ENCODE results near the gene IL19.

DNA sequence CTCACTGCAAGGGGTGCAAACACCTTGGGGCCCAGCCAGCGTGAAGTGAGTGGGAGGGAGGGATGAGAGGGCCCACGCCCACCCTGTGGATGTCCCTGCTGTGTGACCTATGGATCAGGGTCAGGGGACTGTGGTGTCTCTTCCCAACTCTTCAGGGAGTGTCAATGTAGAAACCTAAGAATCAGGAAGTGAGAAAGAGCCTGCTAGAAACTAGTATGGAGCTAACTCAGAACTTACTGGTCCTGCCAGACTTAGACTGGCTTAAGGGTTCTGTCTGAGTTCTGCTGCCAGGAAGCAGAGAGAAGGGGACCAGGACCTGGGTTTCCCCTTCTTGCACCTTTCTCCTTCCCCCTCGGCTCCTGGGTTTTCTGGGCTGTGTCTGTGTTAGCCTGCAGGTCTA lies 3.5 kb downstream of the IL19 start:
- TF ChIP-seq ELF4 (CRISPR knock-in tag; IDR thresholded peaks at IDR 0.05; ENCODE audit: borderline replicate concordance) (no peak), SP2 (CRISPR knock-in tag; IDR thresholded peaks at IDR 0.05) (no peak), CTCF (CRISPR knock-in tag; IDR thresholded peaks at IDR 0.05) (no peak), TBL1XR1 (IDR thresholded peaks at IDR 0.05; ENCODE audit: borderline replicate concordance, low read length, partially characterized antibody) (no peak), ZNF292 (CRISPR knock-in tag; IDR thresholded peaks at IDR 0.05; ENCODE audit: borderline replicate concordance, low read depth) (no peak), SMC3 (IDR thresholded peaks at IDR 0.05; ENCODE audit: low read length) (no peak), ZBTB42 (CRISPR knock-in tag; IDR thresholded peaks at IDR 0.05) (no peak), MLX (CRISPR knock-in tag; IDR thresholded peaks at IDR 0.05) (no peak), ADNP (CRISPR knock-in tag; IDR thresholded peaks at IDR 0.05) (no peak), SPEN (CRISPR knock-in tag; IDR thresholded peaks at IDR 0.05; ENCODE audit: low read depth) (no peak), ZBTB7A (CRISPR knock-in tag; IDR thresholded peaks at IDR 0.05) (no peak), ZNF24 (IDR thresholded peaks at IDR 0.05) (no peak)
- TF ChIP-seq, protein P1, sequence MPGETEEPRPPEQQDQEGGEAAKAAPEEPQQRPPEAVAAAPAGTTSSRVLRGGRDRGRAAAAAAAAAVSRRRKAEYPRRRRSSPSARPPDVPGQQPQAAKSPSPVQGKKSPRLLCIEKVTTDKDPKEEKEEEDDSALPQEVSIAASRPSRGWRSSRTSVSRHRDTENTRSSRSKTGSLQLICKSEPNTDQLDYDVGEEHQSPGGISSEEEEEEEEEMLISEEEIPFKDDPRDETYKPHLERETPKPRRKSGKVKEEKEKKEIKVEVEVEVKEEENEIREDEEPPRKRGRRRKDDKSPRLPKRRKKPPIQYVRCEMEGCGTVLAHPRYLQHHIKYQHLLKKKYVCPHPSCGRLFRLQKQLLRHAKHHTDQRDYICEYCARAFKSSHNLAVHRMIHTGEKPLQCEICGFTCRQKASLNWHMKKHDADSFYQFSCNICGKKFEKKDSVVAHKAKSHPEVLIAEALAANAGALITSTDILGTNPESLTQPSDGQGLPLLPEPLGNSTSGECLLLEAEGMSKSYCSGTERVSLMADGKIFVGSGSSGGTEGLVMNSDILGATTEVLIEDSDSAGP (CRISPR knock-in tag; IDR thresholded peaks at IDR 0.05; ENCODE audit: borderline replicate concordance), result no peak
- TF ChIP-seq, protein P2, sequence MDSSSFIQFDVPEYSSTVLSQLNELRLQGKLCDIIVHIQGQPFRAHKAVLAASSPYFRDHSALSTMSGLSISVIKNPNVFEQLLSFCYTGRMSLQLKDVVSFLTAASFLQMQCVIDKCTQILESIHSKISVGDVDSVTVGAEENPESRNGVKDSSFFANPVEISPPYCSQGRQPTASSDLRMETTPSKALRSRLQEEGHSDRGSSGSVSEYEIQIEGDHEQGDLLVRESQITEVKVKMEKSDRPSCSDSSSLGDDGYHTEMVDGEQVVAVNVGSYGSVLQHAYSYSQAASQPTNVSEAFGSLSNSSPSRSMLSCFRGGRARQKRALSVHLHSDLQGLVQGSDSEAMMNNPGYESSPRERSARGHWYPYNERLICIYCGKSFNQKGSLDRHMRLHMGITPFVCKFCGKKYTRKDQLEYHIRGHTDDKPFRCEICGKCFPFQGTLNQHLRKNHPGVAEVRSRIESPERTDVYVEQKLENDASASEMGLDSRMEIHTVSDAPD (CRISPR knock-in tag; IDR thresholded peaks at IDR 0.05), result no peak
